Prostate gland (tissue), 2 donors: Measurements from ENCODE around the gene LIMCH1. TPM values are rescaled to one million over a fixed set of nuclear protein-coding genes. Genes with fewer than 3 reads are reported as not detected.

ENCODE experiments used
- DNase-seq: peaks from one replicate; pipeline ENCODE4 v3.0.0-alpha.2; 2019; ENCODE audit warnings: low spot score
- H3K27ac ChIP-seq, 2 donors: fragments of 200-600 bp; sonication (generic); 2 replicates each; pipeline ENCODE4 v1.5.1; 2017 to 2019
- H3K27me3 ChIP-seq: fragments of 200-600 bp; sonication (generic); replicated peaks from 2 replicates; pipeline ENCODE4 v1.5.1; 2019; ENCODE audit not compliant: insufficient read depth
- H3K36me3 ChIP-seq, 2 donors: fragments of 200-600 bp; sonication (generic); 1 replicate in 1 of 2; 2 replicates in 1 of 2; pipeline versions ENCODE4 v1.5.1 to v1.8.1; 2017 to 2019
- H3K4me1 ChIP-seq: fragments of 200-600 bp; sonication (generic); replicated peaks from 2 replicates; pipeline ENCODE4 v1.5.1; 2019
- H3K4me3 ChIP-seq, 2 donors: fragments of 200-600 bp; sonication (generic); 2 replicates each; pipeline ENCODE4 v1.5.1; 2017 to 2019
- H3K9me3 ChIP-seq: fragments of 200-600 bp; sonication (generic); 2 replicates; pipeline ENCODE4 v1.5.1; 2017
- CTCF ChIP-seq, 4 experiments: fragments of 200-600 bp in 2 of 4; fragments of 450-650 bp in 2 of 4; sonication (generic) in 2 of 4; IDR thresholded peaks; 1 replicate in 3 of 4; 2 replicates in 1 of 4; pipeline ENCODE4 v1.5.1; 2016 to 2019; ENCODE audit warnings: antibody characterized with exemption in 4 of 4, mild to moderate bottlenecking in 2 of 4, moderate library complexity in 2 of 4
- POLR2A ChIP-seq: fragments of 450-650 bp; IDR thresholded peaks from one replicate; pipeline ENCODE4 v1.6.1; 2016; ENCODE audit warnings: antibody characterized with exemption, mild to moderate bottlenecking
- POLR2AphosphoS5 ChIP-seq: sonication (generic); formaldehyde crosslinking; IDR thresholded peaks from one replicate; pipeline ENCODE4 v1.6.1; 2017; ENCODE audit warnings: antibody characterized with exemption
- WGBS: methylation state at CpG from one replicate; pipeline ENCODE4 v1.1.5; 2018; 5-methylcytosine and 5-hydroxymethylcytosine counted together
- intact Hi-C: fragments of 100-400 bp; cut with DNase I; formaldehyde crosslinking; loops from one replicate; pipeline ENCODE4 v1.14.2; 2022
- total RNA-seq, 2 donors: library from RNA; depleted of rRNA; stranded (reverse); fragments of >200 nt; gene quantifications; one replicate each; pipeline ENCODE4 v1.1.0, GENCODE V29; 2016

Gene LIMCH1
- total RNA-seq, 2 donors from 2014 or later: 62.8 to 102 TPM

GRCh38 chr4:41613386-41613785 lies 75.4 kb downstream of the LIMCH1 start:
- no peaks in the 10 kb centered on the region for H3K4me1 ChIP-seq
- H3K27me3 ChIP-seq: no peaks in the 10 kb centered on the region
- no peak overlapping the region for H3K4me3 ChIP-seq
- no peaks in the 10 kb centered on the region for H3K36me3 ChIP-seq
- H3K9me3 ChIP-seq: no peaks in the 10 kb centered on the region
- intact Hi-C loops: loop anchor here (5.0 kb wide), 1 partner anchor 186 kb away; no protein-coding TSS in a partner anchor
- WGBS: 49% methylated on average over 15 of the region's 15 CpGs
- no peak overlapping the region for H3K27ac ChIP-seq
- TF ChIP-seq POLR2A (no peak), POLR2AphosphoS5 (no peak), CTCF (IDR thresholded peaks at IDR 0.05) (no peak)
- no peak for DNase-seq

GRCh38 chr4:41613821-41614220 lies 75.9 kb downstream of the LIMCH1 start:
- Histone ChIP-seq H3K27me3 (no peaks in the 10 kb centered on the region), H3K9me3 (no peaks in the 10 kb centered on the region), H3K36me3 (no peaks in the 10 kb centered on the region), H3K4me1 (no peaks in the 10 kb centered on the region), H3K4me3 (no peak overlapping the region), H3K27ac (no peak overlapping the region)
- no peak for DNase-seq
- 48% methylated on average over 1 of the region's 1 CpG for WGBS
- intact Hi-C loops: loop anchor here (5.0 kb wide), 1 partner anchor 187 kb away; no protein-coding TSS in a partner anchor
- TF ChIP-seq POLR2A (no peak), POLR2AphosphoS5 (no peak)

GRCh38 chr4:41614519-41614918 lies 76.6 kb downstream of the LIMCH1 start:
- intact Hi-C loops: loop anchor here (5.0 kb wide), 1 partner anchor 187 kb away; no protein-coding TSS in a partner anchor

GRCh38 chr4:41619161-41619560 lies 81.2 kb downstream of the LIMCH1 start:
- intact Hi-C loops: no loop called here
- no peaks in the 10 kb centered on the region for H3K4me1 ChIP-seq
- no peaks in the 10 kb centered on the region for H3K27me3 ChIP-seq
- 91% methylated on average over 16 of the region's 16 CpGs for WGBS
- no peak overlapping the region for H3K4me3 ChIP-seq
- H3K36me3 ChIP-seq: no peaks in the 10 kb centered on the region
- TF ChIP-seq POLR2AphosphoS5: no peak
- no peak for TF ChIP-seq POLR2A
- TF ChIP-seq CTCF (IDR thresholded peaks at IDR 0.05): no peak
- DNase-seq: no peak
- H3K27ac ChIP-seq: no peak overlapping the region
- no peaks in the 10 kb centered on the region for H3K9me3 ChIP-seq

More at GRCh38 chr4:41614519-41614918, 76.6 kb downstream of the LIMCH1 start:
- DNase-seq: no peak
- H3K36me3 ChIP-seq: no peaks in the 10 kb centered on the region
- TF ChIP-seq POLR2AphosphoS5: no peak
- H3K4me3 ChIP-seq: no peak overlapping the region
- WGBS: 76% methylated on average over 2 of the region's 2 CpGs
- no peaks in the 10 kb centered on the region for H3K4me1 ChIP-seq
- no peak overlapping the region for H3K27ac ChIP-seq
- no peaks in the 10 kb centered on the region for H3K9me3 ChIP-seq
- H3K27me3 ChIP-seq: no peaks in the 10 kb centered on the region

GRCh38 chr4:41620594-41621256 lies 82.8 kb downstream of the LIMCH1 start:
- Histone ChIP-seq H3K27ac (no peak overlapping the region), H3K9me3 (no peaks in the 10 kb centered on the region), H3K36me3 (no peaks in the 10 kb centered on the region), H3K4me3 (no peak overlapping the region), H3K27me3 (no peaks in the 10 kb centered on the region), H3K4me1 (no peaks in the 10 kb centered on the region)
- WGBS: 90% methylated on average over 5 of the region's 5 CpGs
- TF ChIP-seq CTCF (IDR thresholded peaks at IDR 0.05): no peak
- no peak for TF ChIP-seq POLR2A
- no peak for TF ChIP-seq POLR2AphosphoS5
- intact Hi-C loops: no loop called here
- DNase-seq: no peak

- no peaks in the 10 kb centered on the region for H3K4me1 ChIP-seq
- TF ChIP-seq POLR2A (no peak), POLR2AphosphoS5 (no peak), CTCF (IDR thresholded peaks at IDR 0.05) (no peak)
- DNase-seq: no peak
- H3K27me3 ChIP-seq: no peaks in the 10 kb centered on the region
- H3K27ac ChIP-seq: no peak overlapping the region
- no peak overlapping the region for H3K4me3 ChIP-seq
- intact Hi-C loops: no loop called here
- H3K9me3 ChIP-seq: no peaks in the 10 kb centered on the region
- no peaks in the 10 kb centered on the region for H3K36me3 ChIP-seq
- 98% methylated on average over 2 of the region's 2 CpGs for WGBS
These were observed 84.8 kb downstream of the LIMCH1 start for GRCh38 chr4:41622787-41623186.
